B cell (primary cell): ENCODE measurements around the gene MAB21L4. TPM values are rescaled to one million over a fixed set of nuclear protein-coding genes. Genes with fewer than 3 reads are reported as not detected.

Source experiments
- ATAC-seq: fragments of 200-7000 bp; cut with Tn5 transposase; one replicate; pipeline ENCODE4 v1.10.0; 2021; ENCODE audit warnings: low read depth, mild to moderate bottlenecking, moderate number of reproducible peaks, moderate library complexity
- CTCF ChIA-PET: fragments of 350-600 bp; sonication (Branson Sonifier 250); formaldehyde crosslinking; loops from one replicate; lab custom pipeline; 2021; ENCODE audit warnings: antibody characterized with exemption, inconsistent platforms; lab: Charles Lee
- POLR2A ChIA-PET: fragments of 350-600 bp; sonication (Branson Sonifier 250); formaldehyde crosslinking; loops from one replicate; lab custom pipeline; 2021; ENCODE audit warnings: antibody characterized with exemption; lab: Charles Lee
- DNase-seq: peaks from one replicate; pipeline ENCODE4 v3.0.0; 2013
- H2AFZ ChIP-seq: 2 replicates; pipeline ENCODE4 v1.6.1; 2012; ENCODE audit warnings: mild to moderate bottlenecking, low read depth, low read length; ENCODE audit not compliant: insufficient read depth, poor library complexity, severe bottlenecking
- H3K27ac ChIP-seq, 2 donors: 1 replicate in 1 of 2; 2 replicates in 1 of 2; pipeline ENCODE4 v1.5.1; 2012 to 2013; ENCODE audit warnings: low read length in 2 of 2, mild to moderate bottlenecking in 2 of 2, moderate library complexity in 1 of 2
- H3K27me3 ChIP-seq, 4 experiments: fragments of 200-600 bp in 1 of 4; sonication (generic) in 1 of 4; replicated peaks in 1 of 4; 1 replicate in 2 of 4; 2 replicates in 2 of 4; pipeline versions ENCODE4 v1.6.1 to v1.7.0; 2013 to 2016; ENCODE audit warnings: low read length in 3 of 4, mild to moderate bottlenecking in 2 of 4, mixed read lengths in 1 of 4, moderate library complexity in 1 of 4; ENCODE audit not compliant: insufficient read depth in 4 of 4, control insufficient read depth in 3 of 4; ENCODE audit errors: control extremely low read depth in 1 of 4
- H3K36me3 ChIP-seq, 2 experiments: replicated peaks in 1 of 2; 1 replicate in 1 of 2; 2 replicates in 1 of 2; pipeline versions ENCODE4 v1.6.1 to v1.7.1; 2013; ENCODE audit warnings: low read length in 1 of 2; ENCODE audit not compliant: insufficient read depth in 2 of 2, control insufficient read depth in 1 of 2; ENCODE audit errors: control extremely low read depth in 1 of 2, extremely low read depth in 1 of 2
- H3K4me1 ChIP-seq, 2 donors: fragments of 200-600 bp in 1 of 2; sonication (generic) in 1 of 2; 1 replicate in 1 of 2; 2 replicates in 1 of 2; pipeline versions ENCODE4 v1.5.1 to v1.6.1; 2013 to 2017; ENCODE audit warnings: low read length in 2 of 2; ENCODE audit not compliant: control insufficient read depth in 2 of 2, insufficient read depth in 2 of 2
- H3K4me2 ChIP-seq: replicated peaks from 2 replicates; pipeline ENCODE3; 2012; ENCODE audit warnings: mild to moderate bottlenecking, low read depth, low read length; ENCODE audit not compliant: poor library complexity, severe bottlenecking
- H3K4me3 ChIP-seq, 5 experiments: fragments of 200-600 bp in 1 of 5; sonication (generic) in 1 of 5; 1 replicate in 3 of 5; 2 replicates in 2 of 5; pipeline versions ENCODE4 v1.5.1 to v1.7.0; 2011 to 2016; ENCODE audit warnings: low read length in 4 of 5, mild to moderate bottlenecking in 4 of 5, low read depth in 2 of 5, control low read depth in 1 of 5, moderate library complexity in 1 of 5; ENCODE audit not compliant: insufficient read depth in 1 of 5; ENCODE audit errors: control extremely low read depth in 1 of 5, extremely low read depth in 1 of 5
- H3K79me2 ChIP-seq: fragments of 200-600 bp; sonication (generic); one replicate; pipeline ENCODE4 v1.6.0; 2016; ENCODE audit warnings: low read length; ENCODE audit not compliant: control insufficient read depth, insufficient read depth
- H3K9ac ChIP-seq: fragments of 200-600 bp; sonication (generic); 2 replicates; pipeline ENCODE4 v1.6.1; 2017; ENCODE audit warnings: mild to moderate bottlenecking, low read length, moderate library complexity
- H3K9me3 ChIP-seq, 3 donors: one replicate each; pipeline versions ENCODE4 v1.6.1 to v1.7.1; 2013; ENCODE audit warnings: low read length in 2 of 3; ENCODE audit not compliant: control insufficient read depth in 2 of 3, insufficient read depth in 1 of 3; ENCODE audit errors: control extremely low read depth in 1 of 3
- H4K20me1 ChIP-seq: 2 replicates; pipeline ENCODE4 v1.6.0; 2012; ENCODE audit warnings: mild to moderate bottlenecking, low read length; ENCODE audit not compliant: insufficient read depth, control insufficient read depth, poor library complexity, severe bottlenecking
- H3K27ac Mint-ChIP-seq: one replicate; pipeline ENCODE4 v1.8.0; 2021; ENCODE audit warnings: mixed read lengths
- H3K27me3 Mint-ChIP-seq: one replicate; pipeline ENCODE4 v1.8.0; 2021; ENCODE audit warnings: mixed read lengths
- H3K4me1 Mint-ChIP-seq: one replicate; pipeline ENCODE4 v1.8.0; 2021; ENCODE audit warnings: mixed read lengths
- H3K4me3 Mint-ChIP-seq: one replicate; pipeline ENCODE4 v1.8.0; 2021; ENCODE audit warnings: mixed read lengths
- H3K9me3 Mint-ChIP-seq: one replicate; pipeline ENCODE4 v1.8.0; 2022; ENCODE audit warnings: mixed read lengths; ENCODE audit not compliant: insufficient read depth
- CTCF ChIP-seq: fragments of 200-600 bp; IDR thresholded peaks from one replicate; pipeline ENCODE4 v1.8.0; 2022; ENCODE audit warnings: antibody characterized with exemption, mild to moderate bottlenecking
- EZH2 ChIP-seq: IDR thresholded peaks from 2 replicates; pipeline ENCODE4 v1.6.1; 2012; ENCODE audit warnings: borderline replicate concordance, low read depth, mild to moderate bottlenecking, moderate library complexity, low read length; ENCODE audit not compliant: insufficient read depth, poor library complexity, severe bottlenecking
- WGBS: methylation state at CpG from one replicate; pipeline ENCODE4 v1.1.5; 2013; ENCODE audit warnings: missing lambda C conversion rate; ENCODE audit not compliant: insufficient coverage; 5-methylcytosine and 5-hydroxymethylcytosine counted together
- intact Hi-C: fragments of 100-400 bp; cut with micrococcal nuclease; formaldehyde crosslinking; loops from one replicate; pipeline ENCODE4 v1.10.0; 2022
- polyA plus RNA-seq: library from polyadenylated mRNA; depleted of rRNA; stranded (reverse); fragments of >200 nt; gene quantifications from 2 replicates; pipeline ENCODE4 v1.2.3, GENCODE V29; 2012
- total RNA-seq, 2 donors: library from RNA; stranded (reverse); fragments of 120-200 nt in 1 of 2; gene quantifications; 1 replicate in 1 of 2; 2 replicates in 1 of 2; pipeline versions ENCODE4 v1.2.3 to v1.2.4, GENCODE V29; 2013 to 2022

MAB21L4 gene
- total and polyA plus RNA-seq, 2 donors (not counting 1 experiment from before 2014, with no cell fraction given): not detected

DNA sequence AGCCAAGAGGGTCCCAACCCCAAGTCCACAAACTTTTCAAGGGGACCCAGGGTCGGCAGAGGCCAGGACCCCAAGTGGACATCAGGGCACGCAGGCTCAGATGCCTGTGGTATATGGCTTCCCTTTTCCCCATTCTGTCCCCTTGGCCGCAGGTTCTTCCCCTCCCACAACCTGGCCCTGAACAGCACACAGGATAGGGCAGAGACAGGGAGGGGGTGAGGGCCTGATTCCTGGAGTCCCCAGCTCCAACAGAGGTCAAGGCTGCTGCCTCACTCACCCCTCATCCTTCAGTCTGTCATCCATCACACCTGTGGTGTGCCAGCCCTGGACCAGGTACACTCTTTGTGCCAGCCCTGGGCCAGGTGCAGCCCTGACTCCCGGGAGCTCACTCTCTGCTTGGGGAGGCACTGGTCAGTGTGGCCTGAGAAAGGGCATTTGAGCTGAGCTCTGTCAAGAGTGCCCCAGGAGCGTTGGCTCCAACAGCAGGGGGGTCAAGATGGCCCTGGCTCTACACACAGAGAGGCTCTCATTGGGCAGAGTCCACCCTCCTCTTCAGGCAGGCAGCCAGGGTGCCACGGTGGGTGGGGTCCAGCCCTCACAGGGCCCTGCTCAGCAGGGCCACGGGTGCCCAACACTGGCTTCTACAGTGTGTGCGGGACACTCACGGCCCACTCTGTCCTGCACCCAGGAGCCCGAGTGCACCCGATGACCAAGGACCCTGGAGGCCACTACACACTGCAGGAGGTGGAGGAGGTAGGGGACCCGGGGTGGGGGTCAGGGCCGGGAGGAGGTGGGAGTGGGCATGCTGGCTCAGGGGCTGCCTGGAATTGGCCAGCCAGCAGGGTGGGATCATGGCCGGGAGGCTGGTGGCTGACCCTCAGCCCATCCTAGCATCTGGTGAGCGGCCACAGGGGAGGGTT, 25.7 kb downstream of the MAB21L4 start:
- no peaks in the 10 kb centered on the region for H3K36me3 ChIP-seq
- H3K4me2 ChIP-seq: no peak overlapping the region
- H3K27ac ChIP-seq: no peak overlapping the region
- TF ChIP-seq EZH2 (no peak), CTCF (no peak)
- Mint-ChIP-seq H3K27me3 (peaks cover 16% of the 10 kb centered on the region), H3K4me3 (no peak overlapping the region), H3K27ac (no peak overlapping the region), H3K4me1 (no peaks in the 10 kb centered on the region), H3K9me3 (no peaks in the 10 kb centered on the region)
- WGBS: 80% methylated on average over 10 of the region's 15 CpGs
- no peaks in the 10 kb centered on the region for H3K4me1 ChIP-seq
- ChIA-PET CTCF (no interaction called here), POLR2A (no interaction called here)
- no peaks in the 10 kb centered on the region for H3K79me2 ChIP-seq
- no peaks in the 10 kb centered on the region for H4K20me1 ChIP-seq
- no peak overlapping the region for H3K9ac ChIP-seq
- no peak for ATAC-seq
- H3K4me3 ChIP-seq: no peak overlapping the region
- H3K9me3 ChIP-seq: no peaks in the 10 kb centered on the region
- no peak for DNase-seq
- H2AFZ ChIP-seq: no peak overlapping the region
- H3K27me3 ChIP-seq: no peaks in the 10 kb centered on the region
- intact Hi-C loops: no loop called here
